Mesothelial cell of epicardium (in vitro differentiated cells): ENCODE data around the gene AGTR1. TPM values are rescaled to one million over a fixed set of nuclear protein-coding genes. Genes with fewer than 3 reads are reported as not detected.

ENCODE experiments used
- DNase-seq, 2 experiments: peaks; one replicate each; pipeline ENCODE4 v3.0.0; 2021; ENCODE audit warnings: low spot score in 2 of 2; ENCODE audit not compliant: unreplicated experiment in 2 of 2
- H3K27ac Mint-ChIP-seq: 2 replicates; pipeline ENCODE4 v1.8.0; 2021; ENCODE audit warnings: mixed read lengths
- H3K27me3 Mint-ChIP-seq: 2 replicates; pipeline ENCODE4 v1.8.0; 2021; ENCODE audit warnings: low read depth, mixed read lengths
- H3K36me3 Mint-ChIP-seq: 2 replicates; pipeline ENCODE4 v1.8.0; 2021; ENCODE audit warnings: mixed read lengths
- H3K4me1 Mint-ChIP-seq: 2 replicates; pipeline ENCODE4 v1.8.0; 2021; ENCODE audit warnings: mixed read lengths
- H3K4me3 Mint-ChIP-seq: 2 replicates; pipeline ENCODE4 v1.8.0; 2021; ENCODE audit warnings: mild to moderate bottlenecking, moderate library complexity, mixed read lengths
- H3K9me3 Mint-ChIP-seq: 2 replicates; pipeline ENCODE4 v1.8.0; 2021; ENCODE audit warnings: mixed read lengths
- total RNA-seq: library from RNA; stranded (reverse); gene quantifications from 3 replicates; pipeline ENCODE4 v1.2.1, GENCODE V29; 2021
- TF ChIP-seq, protein P1 (sequence below): fragments of 200-600 bp; sonication (generic); IDR thresholded peaks from one replicate; pipeline ENCODE4 v1.5.0; 2021; ENCODE audit warnings: antibody characterized with exemption; ENCODE audit not compliant: unreplicated experiment

AGTR1 gene
- total RNA-seq, 1 donor from 2014 or later: 0.13 TPM

DNA sequence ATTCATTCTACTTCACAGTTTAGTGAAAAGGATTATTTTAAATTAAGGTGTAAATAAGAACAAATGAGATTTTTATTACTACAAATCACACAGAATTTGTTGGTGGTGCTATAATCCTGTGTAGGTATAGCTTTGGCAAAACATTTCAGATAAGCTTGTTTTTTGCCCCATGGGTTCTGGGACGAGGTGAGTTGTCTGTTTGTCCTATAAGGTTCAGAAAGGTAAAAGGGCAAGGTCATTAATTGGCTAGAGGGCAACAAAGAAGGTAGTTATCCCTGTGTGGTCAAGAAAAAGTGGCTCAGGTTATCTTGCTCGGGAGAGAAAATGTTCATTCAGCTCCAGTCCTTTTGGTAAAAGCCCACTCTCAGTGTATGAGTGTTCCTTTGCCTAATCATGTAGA is 23.2 kb downstream of the AGTR1 start:
- Mint-ChIP-seq H3K36me3 (no peaks in the 10 kb centered on the region), H3K4me3 (no peak overlapping the region), H3K9me3 (no peaks in the 10 kb centered on the region), H3K27ac (no peak overlapping the region), H3K27me3 (peaks cover 9% of the 10 kb centered on the region), H3K4me1 (no peaks in the 10 kb centered on the region)
- DNase-seq: no peak
- TF ChIP-seq, protein P1, sequence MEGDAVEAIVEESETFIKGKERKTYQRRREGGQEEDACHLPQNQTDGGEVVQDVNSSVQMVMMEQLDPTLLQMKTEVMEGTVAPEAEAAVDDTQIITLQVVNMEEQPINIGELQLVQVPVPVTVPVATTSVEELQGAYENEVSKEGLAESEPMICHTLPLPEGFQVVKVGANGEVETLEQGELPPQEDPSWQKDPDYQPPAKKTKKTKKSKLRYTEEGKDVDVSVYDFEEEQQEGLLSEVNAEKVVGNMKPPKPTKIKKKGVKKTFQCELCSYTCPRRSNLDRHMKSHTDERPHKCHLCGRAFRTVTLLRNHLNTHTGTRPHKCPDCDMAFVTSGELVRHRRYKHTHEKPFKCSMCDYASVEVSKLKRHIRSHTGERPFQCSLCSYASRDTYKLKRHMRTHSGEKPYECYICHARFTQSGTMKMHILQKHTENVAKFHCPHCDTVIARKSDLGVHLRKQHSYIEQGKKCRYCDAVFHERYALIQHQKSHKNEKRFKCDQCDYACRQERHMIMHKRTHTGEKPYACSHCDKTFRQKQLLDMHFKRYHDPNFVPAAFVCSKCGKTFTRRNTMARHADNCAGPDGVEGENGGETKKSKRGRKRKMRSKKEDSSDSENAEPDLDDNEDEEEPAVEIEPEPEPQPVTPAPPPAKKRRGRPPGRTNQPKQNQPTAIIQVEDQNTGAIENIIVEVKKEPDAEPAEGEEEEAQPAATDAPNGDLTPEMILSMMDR: no peak

DNA sequence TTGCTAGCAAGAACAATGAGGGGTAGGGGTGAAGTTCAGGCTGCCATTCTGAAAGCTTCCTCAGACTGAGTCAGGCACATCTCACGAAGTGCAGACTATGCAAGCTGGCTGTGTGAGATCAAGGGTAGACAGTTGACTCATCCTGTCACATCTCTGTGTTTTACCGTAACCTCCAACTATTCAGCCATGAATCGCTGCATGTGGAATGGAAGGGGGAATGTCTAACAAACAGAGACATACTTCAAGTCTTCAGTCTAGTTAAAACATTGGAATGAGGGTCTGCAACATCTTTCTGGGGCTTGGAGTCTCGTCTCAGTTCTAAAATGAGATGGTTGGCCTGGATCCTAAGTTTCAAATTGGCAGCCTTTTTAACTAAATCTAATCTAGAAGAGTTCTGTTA is 25.9 kb downstream of the AGTR1 start:
- no peak for DNase-seq
- Mint-ChIP-seq H3K36me3 (no peaks in the 10 kb centered on the region), H3K27me3 (peaks cover 9% of the 10 kb centered on the region), H3K4me3 (no peak overlapping the region), H3K4me1 (peaks cover 12% of the 10 kb centered on the region), H3K27ac (no peak overlapping the region), H3K9me3 (no peaks in the 10 kb centered on the region)
- TF ChIP-seq, protein P1: no peak

DNA sequence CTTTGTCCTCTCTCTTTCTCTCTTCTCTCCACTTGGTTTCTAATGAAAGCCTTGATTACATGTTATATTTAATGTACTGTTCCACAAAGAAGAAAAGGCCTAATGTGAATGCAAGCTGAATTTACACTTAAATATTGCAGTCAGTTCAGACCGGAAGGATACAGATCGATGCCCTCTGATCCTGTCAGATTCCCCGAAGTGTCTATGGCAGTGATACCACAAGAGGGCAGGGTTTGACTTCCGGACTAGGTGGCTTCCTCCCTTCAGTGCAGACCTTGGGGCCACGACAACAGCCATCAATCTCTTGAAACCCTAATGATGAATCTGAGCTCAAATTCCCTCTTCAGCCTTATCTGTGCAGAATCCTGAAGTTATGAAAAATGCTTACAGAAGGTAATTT is 29.5 kb downstream of the AGTR1 start:
- DNase-seq: no peak
- Mint-ChIP-seq H3K9me3 (no peaks in the 10 kb centered on the region), H3K36me3 (no peaks in the 10 kb centered on the region), H3K27me3 (peaks cover 4% of the 10 kb centered on the region), H3K4me3 (no peak overlapping the region), H3K27ac (no peak overlapping the region), H3K4me1 (peaks cover 17% of the 10 kb centered on the region)
- TF ChIP-seq, protein P1: peak; percentile 31

DNA sequence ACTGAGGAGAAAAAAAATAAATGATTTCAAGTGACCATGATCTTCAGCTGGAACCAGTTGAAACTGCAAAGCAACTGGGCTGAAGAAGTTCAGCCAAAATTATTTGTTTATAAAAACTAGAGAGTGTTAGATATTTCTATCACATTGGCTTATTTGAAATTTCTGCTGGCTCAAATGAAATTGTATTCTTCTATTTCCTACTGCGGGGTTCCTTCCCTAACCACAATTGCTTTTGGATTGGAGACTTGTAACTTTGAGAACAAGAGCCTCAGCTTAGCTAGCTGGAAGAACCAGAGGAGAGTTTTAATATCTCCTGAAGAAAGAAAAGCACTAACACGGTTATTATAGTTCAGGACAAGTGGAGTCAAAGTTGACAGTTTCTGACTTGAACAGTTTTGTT is 31.1 kb downstream of the AGTR1 start:
- no peak for DNase-seq
- H3K27me3 Mint-ChIP-seq: peaks cover 4% of the 10 kb centered on the region
- no peaks in the 10 kb centered on the region for H3K9me3 Mint-ChIP-seq
- peaks cover 17% of the 10 kb centered on the region for H3K4me1 Mint-ChIP-seq
- H3K36me3 Mint-ChIP-seq: no peaks in the 10 kb centered on the region
- no peak overlapping the region for H3K27ac Mint-ChIP-seq
- TF ChIP-seq, protein P1: no peak
- H3K4me3 Mint-ChIP-seq: no peak overlapping the region

DNA sequence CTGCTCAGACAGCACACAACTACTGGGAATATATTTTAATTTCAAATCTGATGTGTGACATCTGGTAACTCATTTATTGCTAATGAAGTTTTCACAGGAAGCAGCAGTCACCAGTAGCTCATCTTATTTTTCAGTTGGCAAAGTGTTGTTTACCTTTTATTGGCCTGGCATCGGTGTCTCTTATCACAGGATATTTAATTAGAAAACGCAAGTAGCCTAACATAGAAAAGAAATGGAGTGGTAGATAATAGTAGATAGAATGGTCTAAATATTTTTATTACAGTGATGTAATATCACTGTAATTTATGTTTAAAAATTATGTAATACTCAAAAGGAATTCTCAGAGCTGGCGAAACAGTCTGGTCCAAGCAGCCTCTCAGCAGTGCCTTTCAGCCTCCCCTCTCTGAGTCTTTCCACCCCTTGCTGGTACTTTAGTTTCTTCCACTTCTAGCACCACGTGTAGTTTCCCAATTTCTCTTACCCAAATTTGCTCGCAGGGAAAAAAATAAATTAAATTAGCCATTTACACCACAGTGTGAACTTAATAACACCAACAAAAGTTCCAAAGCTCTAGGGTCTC is 31.9 kb downstream of the AGTR1 start:
- TF ChIP-seq, protein P1: no peak
- Mint-ChIP-seq H3K4me1 (peaks cover 17% of the 10 kb centered on the region), H3K36me3 (no peaks in the 10 kb centered on the region), H3K27ac (no peak overlapping the region), H3K4me3 (no peak overlapping the region), H3K27me3 (peaks cover 4% of the 10 kb centered on the region), H3K9me3 (no peaks in the 10 kb centered on the region)
- no peak for DNase-seq

DNA sequence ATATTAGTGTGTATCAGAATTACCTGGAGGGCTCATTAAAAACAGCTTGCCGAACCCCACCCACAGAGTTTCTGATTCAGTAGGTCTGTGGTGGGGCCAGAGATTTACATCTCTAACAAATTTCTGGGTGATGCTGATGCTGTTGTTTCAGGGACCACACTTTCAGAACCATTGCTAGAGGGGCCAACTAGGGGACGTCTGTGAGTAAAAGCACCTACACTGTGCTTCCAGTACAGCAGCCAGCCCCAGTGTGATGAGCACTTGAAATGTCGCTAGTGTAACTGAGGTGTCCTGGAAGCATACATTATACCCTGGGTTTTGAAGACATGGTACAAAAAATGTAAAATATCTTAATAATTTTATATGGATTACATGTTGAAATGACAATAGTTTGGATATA is 33.0 kb downstream of the AGTR1 start:
- H3K27me3 Mint-ChIP-seq: peaks cover 8% of the 10 kb centered on the region

More for the DNA sequence above, 33.0 kb downstream of the AGTR1 start:
- no peaks in the 10 kb centered on the region for H3K36me3 Mint-ChIP-seq
- TF ChIP-seq, protein P1: no peak
- no peak overlapping the region for H3K4me3 Mint-ChIP-seq
- no peak overlapping the region for H3K27ac Mint-ChIP-seq
- no peak for DNase-seq
- no peaks in the 10 kb centered on the region for H3K9me3 Mint-ChIP-seq
- peaks cover 17% of the 10 kb centered on the region for H3K4me1 Mint-ChIP-seq
